ENCODE measurements around the gene AMELX.

DNA sequence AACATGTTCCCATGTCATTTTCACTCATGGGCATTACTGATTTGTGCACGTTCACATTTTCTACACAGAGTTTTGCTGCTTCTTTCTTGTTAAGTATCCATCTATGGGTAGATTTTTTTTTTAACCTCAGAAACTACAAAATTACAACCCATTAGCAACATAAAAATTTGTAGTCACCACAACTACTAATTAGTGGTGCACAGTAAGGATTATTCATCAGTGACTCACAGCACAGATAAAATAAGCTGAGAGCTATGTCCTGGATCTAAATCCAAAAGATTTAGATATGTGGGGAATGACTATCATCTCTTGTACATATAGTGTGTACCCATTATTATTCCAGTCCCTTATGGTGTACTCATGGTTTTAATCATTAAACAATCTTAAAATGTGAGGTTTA, 19.7 kb upstream of the AMELX start:
- TF ChIP-seq, protein P1, sequence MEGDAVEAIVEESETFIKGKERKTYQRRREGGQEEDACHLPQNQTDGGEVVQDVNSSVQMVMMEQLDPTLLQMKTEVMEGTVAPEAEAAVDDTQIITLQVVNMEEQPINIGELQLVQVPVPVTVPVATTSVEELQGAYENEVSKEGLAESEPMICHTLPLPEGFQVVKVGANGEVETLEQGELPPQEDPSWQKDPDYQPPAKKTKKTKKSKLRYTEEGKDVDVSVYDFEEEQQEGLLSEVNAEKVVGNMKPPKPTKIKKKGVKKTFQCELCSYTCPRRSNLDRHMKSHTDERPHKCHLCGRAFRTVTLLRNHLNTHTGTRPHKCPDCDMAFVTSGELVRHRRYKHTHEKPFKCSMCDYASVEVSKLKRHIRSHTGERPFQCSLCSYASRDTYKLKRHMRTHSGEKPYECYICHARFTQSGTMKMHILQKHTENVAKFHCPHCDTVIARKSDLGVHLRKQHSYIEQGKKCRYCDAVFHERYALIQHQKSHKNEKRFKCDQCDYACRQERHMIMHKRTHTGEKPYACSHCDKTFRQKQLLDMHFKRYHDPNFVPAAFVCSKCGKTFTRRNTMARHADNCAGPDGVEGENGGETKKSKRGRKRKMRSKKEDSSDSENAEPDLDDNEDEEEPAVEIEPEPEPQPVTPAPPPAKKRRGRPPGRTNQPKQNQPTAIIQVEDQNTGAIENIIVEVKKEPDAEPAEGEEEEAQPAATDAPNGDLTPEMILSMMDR (conservative IDR thresholded peaks at IDR 0.05; ENCODE audit: low read depth, low read length), result no peak
- TF ChIP-seq EZH2 (IDR thresholded peaks at IDR 0.05; ENCODE audit: borderline replicate concordance, low read depth, low read length, poor library complexity, severe bottlenecking), result no peak

All from A673 (cell line).